Measurements from ENCODE around the gene TSNAXIP1.
"Not testable (repeated sequence)": the region's sequence is repeated elsewhere in the genome, so short reads cannot be mapped to it uniquely, and the experiment has no call there.

TSNAXIP1 gene

GRCh38 chr16:67833030-67833414 lies 26.3 kb downstream of the TSNAXIP1 start:
- H3K4me3 ChIP-seq (ENCODE audit: low read depth, low read length) = peak overlapping the region; percentile 63
- TF ChIP-seq CTCF (IDR thresholded peaks at IDR 0.05; ENCODE audit: borderline replicate concordance, insufficient read depth, low read depth, low read length) = no peak

GRCh38 chr16:67833415-67834241 lies 26.9 kb downstream of the TSNAXIP1 start:
- peak overlapping the region; percentile 63 for H3K4me3 ChIP-seq (ENCODE audit: low read depth, low read length)
- no peak for TF ChIP-seq CTCF (IDR thresholded peaks at IDR 0.05; ENCODE audit: borderline replicate concordance, insufficient read depth, low read depth, low read length)

- no peak overlapping the region for H3K4me3 ChIP-seq (ENCODE audit: low read depth, low read length)
- no peak for TF ChIP-seq CTCF (IDR thresholded peaks at IDR 0.05; ENCODE audit: borderline replicate concordance, insufficient read depth, low read depth, low read length)
These were observed 27.5 kb downstream of the TSNAXIP1 start for GRCh38 chr16:67834242-67834614.

GRCh38 chr16:67837190-67837589 lies 30.5 kb downstream of the TSNAXIP1 start:
- not testable (repeated sequence) for H3K4me3 ChIP-seq (ENCODE audit: low read depth, low read length)

- no peak overlapping the region for H3K4me3 ChIP-seq (ENCODE audit: low read depth, low read length)
- no peak for TF ChIP-seq CTCF (IDR thresholded peaks at IDR 0.05; ENCODE audit: borderline replicate concordance, insufficient read depth, low read depth, low read length)
These were observed 31.1 kb downstream of the TSNAXIP1 start for GRCh38 chr16:67837811-67838210.

GRCh38 chr16:67841198-67841815 lies 34.6 kb downstream of the TSNAXIP1 start:
- no peak for TF ChIP-seq CTCF (IDR thresholded peaks at IDR 0.05; ENCODE audit: borderline replicate concordance, insufficient read depth, low read depth, low read length)
- no peak overlapping the region for H3K4me3 ChIP-seq (ENCODE audit: low read depth, low read length)

GRCh38 chr16:67841816-67842508 lies 35.3 kb downstream of the TSNAXIP1 start, which contains the start of gene THAP11:
THAP11 (plus strand) TSS chr16:67842320; CDS start chr16:67842555, 235 bp downstream.
- H3K4me3 ChIP-seq (ENCODE audit: low read depth, low read length) = peak within 1 kb of the TSS; percentile 77
- TF ChIP-seq CTCF (IDR thresholded peaks at IDR 0.05; ENCODE audit: borderline replicate concordance, insufficient read depth, low read depth, low read length) = peak; percentile 93
